Skeletal muscle tissue (tissue), 4 donors: ENCODE measurements around the gene ANKMY2. TPM values are rescaled to one million over a fixed set of nuclear protein-coding genes. Genes with fewer than 3 reads are reported as not detected.

Source experiments
- H3K27ac ChIP-seq: one replicate; pipeline ENCODE4 v1.7.0; 2013; ENCODE audit warnings: mild to moderate bottlenecking, low read depth, low read length, inconsistent platforms
- H3K27me3 ChIP-seq, 3 donors: one replicate each; pipeline ENCODE4 v1.7.0; 2013; ENCODE audit warnings: low read length in 3 of 3; ENCODE audit not compliant: control insufficient read depth in 3 of 3, insufficient read depth in 3 of 3
- H3K36me3 ChIP-seq, 3 donors: one replicate each; pipeline ENCODE4 v1.7.0; 2013; ENCODE audit warnings: low read length in 3 of 3; ENCODE audit not compliant: control insufficient read depth in 3 of 3, insufficient read depth in 3 of 3
- H3K4me1 ChIP-seq, 3 donors: one replicate each; pipeline ENCODE4 v1.7.0; 2013; ENCODE audit warnings: low read length in 3 of 3, mild to moderate bottlenecking in 3 of 3; ENCODE audit not compliant: control insufficient read depth in 3 of 3, insufficient read depth in 3 of 3
- H3K4me3 ChIP-seq, 3 donors: one replicate each; pipeline ENCODE4 v1.7.0; 2013; ENCODE audit warnings: low read length in 3 of 3
- H3K9ac ChIP-seq, 3 donors: one replicate each; pipeline ENCODE4 v1.7.0; 2013; ENCODE audit warnings: low read length in 3 of 3, mild to moderate bottlenecking in 3 of 3, moderate library complexity in 2 of 3, low read depth in 1 of 3
- H3K9me3 ChIP-seq, 3 donors: one replicate each; pipeline ENCODE4 v1.7.0; 2013; ENCODE audit warnings: low read length in 3 of 3; ENCODE audit not compliant: control insufficient read depth in 3 of 3
- total RNA-seq: library from RNA; depleted of rRNA; stranded (reverse); fragments of >200 nt; gene quantifications from one replicate; pipeline ENCODE4 v1.2.3, GENCODE V29; 2014
- donor health status: Osteomylitis.

ANKMY2 gene
- total RNA-seq, 1 donor from 2014 or later, result 30.3 TPM

GRCh38 chr7:16675277-16675676 is 29.7 kb upstream of the ANKMY2 start:
- Histone ChIP-seq H3K4me1 (no peaks in the 10 kb centered on the region), H3K9me3 (no peaks in the 10 kb centered on the region), H3K27ac (no peak overlapping the region), H3K27me3 (no peaks in the 10 kb centered on the region), H3K9ac (no peak overlapping the region), H3K4me3 (no peak overlapping the region), H3K36me3 (peaks cover 6 to 16% (median 16%) of the 10 kb centered on the region in 3 donors)

GRCh38 chr7:16671811-16672210 is 26.3 kb upstream of the ANKMY2 start:
- Histone ChIP-seq H3K27me3 (no peaks in the 10 kb centered on the region), H3K4me1 (peaks cover 12 to 16% (median 16%) of the 10 kb centered on the region in 3 donors), H3K9me3 (no peaks in the 10 kb centered on the region), H3K9ac (no peak overlapping the region), H3K36me3 (peaks cover 6 to 10% (median 9%) of the 10 kb centered on the region in 3 donors), H3K27ac (no peak overlapping the region), H3K4me3 (no peak overlapping the region)

- Histone ChIP-seq H3K27ac (peak overlapping the region; percentile 0), H3K9me3 (no peaks in the 10 kb centered on the region), H3K9ac (no peak overlapping the region), H3K36me3 (peaks cover 5 to 13% (median 6%) of the 10 kb centered on the region in 3 donors), H3K4me1 (peaks cover 12 to 19% (median 16%) of the 10 kb centered on the region in 3 donors), H3K4me3 (no peak overlapping the region), H3K27me3 (no peaks in the 10 kb centered on the region)
These were observed 25.3 kb upstream of the ANKMY2 start for GRCh38 chr7:16670731-16671344.

DNA sequence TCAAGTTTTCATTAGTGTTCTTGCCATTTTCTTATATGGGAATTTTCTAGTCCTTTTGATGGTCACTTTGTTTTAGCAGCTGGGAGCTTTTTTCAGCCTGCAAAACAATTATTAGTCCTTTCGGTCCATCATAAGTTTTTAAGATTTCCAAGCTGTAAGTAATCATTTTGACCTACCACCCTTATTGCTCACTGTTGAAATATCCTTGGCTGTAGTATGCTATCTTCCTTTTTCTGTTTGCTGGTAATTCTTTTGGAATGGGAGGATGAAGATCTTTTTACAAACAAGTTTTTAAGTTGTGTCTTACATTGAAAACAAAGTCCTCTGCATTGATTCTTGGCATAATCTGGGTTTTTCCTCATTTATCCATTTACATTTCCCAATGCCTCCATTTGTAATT is 24.5 kb upstream of the ANKMY2 start:
- Histone ChIP-seq H3K27ac (peak overlapping the region; percentile 0), H3K27me3 (no peaks in the 10 kb centered on the region), H3K4me3 (no peak overlapping the region), H3K9ac (no peak overlapping the region), H3K4me1 (peaks cover 12 to 19% (median 16%) of the 10 kb centered on the region in 3 donors), H3K36me3 (peaks cover 0 to 7% (median 0%) of the 10 kb centered on the region in 3 donors), H3K9me3 (no peaks in the 10 kb centered on the region)

DNA sequence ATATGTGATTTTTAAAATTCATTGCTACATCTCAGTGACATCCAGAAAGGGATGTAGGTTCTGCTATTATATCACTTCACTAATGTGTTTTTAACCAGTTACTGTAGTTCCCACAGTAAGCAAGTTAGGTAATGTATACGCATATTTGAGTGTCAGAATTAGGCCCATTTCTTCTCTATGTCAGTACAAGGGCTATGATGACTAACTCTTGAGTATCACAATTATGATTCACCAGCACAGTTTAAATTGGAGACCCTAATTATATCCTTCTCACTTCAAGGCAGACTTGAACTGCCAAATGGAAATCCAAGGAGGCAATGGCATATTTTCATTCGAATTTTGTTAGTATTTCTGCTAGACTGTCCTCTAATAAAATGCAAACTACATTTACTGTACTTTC is 24.0 kb upstream of the ANKMY2 start:
- no peak overlapping the region for H3K9ac ChIP-seq
- H3K27ac ChIP-seq, result peak overlapping the region; percentile 0

GRCh38 chr7:16668978-16669377 is 23.4 kb upstream of the ANKMY2 start:
- no peak overlapping the region for H3K4me3 ChIP-seq
- H3K36me3 ChIP-seq, result peaks cover 0 to 3% (median 0%) of the 10 kb centered on the region in 3 donors
- H3K9ac ChIP-seq, result no peak overlapping the region
- no peaks in the 10 kb centered on the region for H3K27me3 ChIP-seq
- H3K27ac ChIP-seq, result peak overlapping the region; percentile 81
- peaks cover 12 to 24% (median 18%) of the 10 kb centered on the region in 3 donors for H3K4me1 ChIP-seq
- H3K9me3 ChIP-seq, result no peaks in the 10 kb centered on the region

More for the DNA sequence above, 24.0 kb upstream of the ANKMY2 start:
- Histone ChIP-seq H3K4me1 (peaks cover 12 to 19% (median 16%) of the 10 kb centered on the region in 3 donors), H3K9me3 (no peaks in the 10 kb centered on the region), H3K36me3 (peaks cover 0 to 6% (median 0%) of the 10 kb centered on the region in 3 donors), H3K4me3 (no peak overlapping the region), H3K27me3 (no peaks in the 10 kb centered on the region)

- no peaks in the 10 kb centered on the region for H3K9me3 ChIP-seq
- H3K27me3 ChIP-seq, result no peaks in the 10 kb centered on the region
- peak overlapping the region in 1 of 3 donors; percentile 0 for H3K9ac ChIP-seq
- H3K27ac ChIP-seq, result peak overlapping the region; percentile 81
- no peak overlapping the region for H3K4me3 ChIP-seq
- peaks cover 0 to 3% (median 0%) of the 10 kb centered on the region in 3 donors for H3K36me3 ChIP-seq
- H3K4me1 ChIP-seq, result peaks cover 12 to 24% (median 18%) of the 10 kb centered on the region in 3 donors
These were observed 22.7 kb upstream of the ANKMY2 start for GRCh38 chr7:16668049-16668858.

DNA sequence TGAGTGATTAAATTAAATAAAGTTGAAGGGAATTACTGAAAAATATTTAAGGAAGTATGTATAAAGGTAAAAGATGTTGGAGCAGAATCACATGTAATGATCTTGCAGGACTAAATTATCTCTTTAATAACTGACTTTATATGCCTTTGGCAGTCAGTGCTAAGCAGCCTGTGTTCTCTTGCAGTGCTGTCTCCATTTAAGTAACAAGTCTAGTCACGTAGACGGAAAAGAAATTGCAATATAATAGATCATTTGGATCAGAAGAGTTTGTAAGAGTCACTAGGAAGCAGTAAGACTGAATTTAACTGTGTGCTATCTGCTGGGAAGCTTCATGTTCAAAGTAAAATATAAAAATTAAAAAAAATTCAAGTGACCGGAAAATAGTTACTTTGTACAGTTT is 21.8 kb upstream of the ANKMY2 start:
- H3K27ac ChIP-seq, result peak overlapping the region; percentile 81
- H3K9me3 ChIP-seq, result no peaks in the 10 kb centered on the region
- H3K4me1 ChIP-seq, result peaks cover 12 to 24% (median 18%) of the 10 kb centered on the region in 3 donors

GRCh38 chr7:16661924-16662323 is 16.4 kb upstream of the ANKMY2 start:
- peak overlapping the region; percentile 89 for H3K27ac ChIP-seq
- H3K27me3 ChIP-seq, result no peaks in the 10 kb centered on the region
- peaks cover 8 to 17% (median 9%) of the 10 kb centered on the region in 3 donors for H3K4me1 ChIP-seq
- H3K4me3 ChIP-seq, result peak overlapping the region; percentile 3 to 59 (median 33)
- H3K36me3 ChIP-seq, result peaks cover 0 to 3% (median 0%) of the 10 kb centered on the region in 3 donors
- H3K9ac ChIP-seq, result peak overlapping the region; percentile 61 to 80 (median 64)
- no peaks in the 10 kb centered on the region for H3K9me3 ChIP-seq

More for the DNA sequence above, 21.8 kb upstream of the ANKMY2 start:
- Histone ChIP-seq H3K9ac (no peak overlapping the region), H3K4me3 (no peak overlapping the region), H3K27me3 (no peaks in the 10 kb centered on the region), H3K36me3 (peaks cover 0 to 3% (median 0%) of the 10 kb centered on the region in 3 donors)
